ENCODE results near the gene ANKLE1. TPM values are rescaled to one million over a fixed set of nuclear protein-coding genes. Genes with fewer than 3 reads are reported as not detected.

The ANKLE1 gene
- total RNA-seq, 1 experiment from 2014 or later, result 9.1 TPM

- TF ChIP-seq SMAD4 (CRISPR knock-in tag; IDR thresholded peaks at IDR 0.05), result peak; percentile 80; the same call in 1 of the 2 replicates
- no peak for TF ChIP-seq ZNF396 (CRISPR knock-in tag; IDR thresholded peaks at IDR 0.05; ENCODE audit: borderline replicate concordance)
- peak; percentile 93 for TF ChIP-seq ZNF121 (CRISPR knock-in tag; IDR thresholded peaks at IDR 0.05)
- peak; percentile 83; the same call in 1 of the 2 replicates for TF ChIP-seq CREB1 (CRISPR knock-in tag; IDR thresholded peaks at IDR 0.05)
- 0 out of 2 replicates have a peak, but pooled peaks have one; percentile 36 for TF ChIP-seq ATF1 (CRISPR knock-in tag; IDR thresholded peaks at IDR 0.05)
- TF ChIP-seq GRHL2 (CRISPR knock-in tag; IDR thresholded peaks at IDR 0.05; ENCODE audit: insufficient replicate concordance, severe bottlenecking), result no peak
- TF ChIP-seq MLX (CRISPR knock-in tag; IDR thresholded peaks at IDR 0.05), result no peak
- no peak for TF ChIP-seq RORB (CRISPR knock-in tag; IDR thresholded peaks at IDR 0.05)
- peak; percentile 98 for TF ChIP-seq TP53 (CRISPR knock-in tag; IDR thresholded peaks at IDR 0.05)
- TF ChIP-seq E2F1 (CRISPR knock-in tag; IDR thresholded peaks at IDR 0.05), result peak; percentile 89
- peak; percentile 97 for TF ChIP-seq ZNF138 (CRISPR knock-in tag; conservative IDR thresholded peaks at IDR 0.05)
- TF ChIP-seq IRF1 (CRISPR knock-in tag; IDR thresholded peaks at IDR 0.05), result peak; percentile 82
- TF ChIP-seq HMGXB4 (CRISPR knock-in tag; IDR thresholded peaks at IDR 0.05), result peak; percentile 95; the same call in 1 of the 2 replicates
- 0 out of 2 replicates have a peak, but pooled peaks have one; percentile 51 for TF ChIP-seq PRRX2 (CRISPR knock-in tag; IDR thresholded peaks at IDR 0.05)
- no peak for TF ChIP-seq STAT6 (CRISPR knock-in tag; conservative IDR thresholded peaks at IDR 0.05; ENCODE audit: low read depth)
- TF ChIP-seq ATF6 (CRISPR knock-in tag; IDR thresholded peaks at IDR 0.05), result 0 out of 2 replicates have a peak, but pooled peaks have one; percentile 64
- TF ChIP-seq ZNF317 (CRISPR knock-in tag; IDR thresholded peaks at IDR 0.05; ENCODE audit: borderline replicate concordance, low read depth), result peak; percentile 62; the same call in 1 of the 2 replicates
- TF ChIP-seq ZBTB21 (CRISPR knock-in tag; IDR thresholded peaks at IDR 0.05; ENCODE audit: borderline replicate concordance), result peak; percentile 90
- no peak; the same call in 1 of the 2 replicates for TF ChIP-seq ATF3 (CRISPR knock-in tag; conservative IDR thresholded peaks at IDR 0.05)
- peak; percentile 78; the same call in 1 of the 2 replicates for TF ChIP-seq NR3C1 (CRISPR knock-in tag; conservative IDR thresholded peaks at IDR 0.05; ENCODE audit: low read depth)
- peak; percentile 93 for TF ChIP-seq CTCF (IDR thresholded peaks at IDR 0.05)
- no peak for TF ChIP-seq ZMAT4 (CRISPR knock-in tag; IDR thresholded peaks at IDR 0.05)
- peak; percentile 90; the same call in 1 of the 2 replicates for TF ChIP-seq ELF4 (CRISPR knock-in tag; IDR thresholded peaks at IDR 0.05; ENCODE audit: low read depth)
- TF ChIP-seq OVOL2 (CRISPR knock-in tag; IDR thresholded peaks at IDR 0.05; ENCODE audit: borderline replicate concordance), result no peak
- TF ChIP-seq E2F5 (CRISPR knock-in tag; IDR thresholded peaks at IDR 0.05), result peak; percentile 84; the same call in 1 of the 2 replicates
- peak; percentile 81; the same call in 1 of the 2 replicates for TF ChIP-seq FOXK1 (CRISPR knock-in tag; IDR thresholded peaks at IDR 0.05)
Measured at GRCh38 chr19:17282488-17283125, 906 bp downstream of the ANKLE1 start (continued).

All from WTC11 (cell line).